ENCODE results near the gene EFTUD2. TPM values are rescaled to one million over a fixed set of nuclear protein-coding genes. Genes with fewer than 3 reads are reported as not detected.

Gene EFTUD2
- total RNA-seq, 2 donors from 2014 or later = 192 to 232 TPM

- peaks cover 7 to 15% of the 10 kb centered on the region in 2 donors for H3K27me3 Mint-ChIP-seq
- no peak overlapping the region for H3K4me3 Mint-ChIP-seq
- H3K9me3 Mint-ChIP-seq = no peaks in the 10 kb centered on the region
- no peak for DNase-seq (ENCODE audit: low spot score)
- H3K4me1 Mint-ChIP-seq (ENCODE audit: low read depth in 2 of 2) = no peaks in the 10 kb centered on the region
- no peak for ATAC-seq
- no peak overlapping the region for H3K27ac Mint-ChIP-seq
- H3K36me3 Mint-ChIP-seq = no peaks in the 10 kb centered on the region
Observed at GRCh38 chr17:44804302-44805089, 94.7 kb downstream of the EFTUD2 start.

- Mint-ChIP-seq H3K9me3 (no peaks in the 10 kb centered on the region), H3K4me1 (ENCODE audit: low read depth in 2 of 2) (no peaks in the 10 kb centered on the region)
- ATAC-seq = no peak
Observed at GRCh38 chr17:44801880-44802279, 97.4 kb downstream of the EFTUD2 start.

More at GRCh38 chr17:44801880-44802279, 97.4 kb downstream of the EFTUD2 start:
- H3K27ac Mint-ChIP-seq = no peak overlapping the region
- H3K36me3 Mint-ChIP-seq = no peaks in the 10 kb centered on the region
- peaks cover 0 to 9% of the 10 kb centered on the region in 2 donors for H3K27me3 Mint-ChIP-seq
- no peak for DNase-seq (ENCODE audit: low spot score)
- no peak overlapping the region for H3K4me3 Mint-ChIP-seq

Other genes with a start within 250 kb of the EFTUD2 start
- under 1 TPM in 1 of 2 donors, not detected in 1; 0.17 TPM for gene MEIOC, start 243.0 kb downstream of the EFTUD2 start, total RNA-seq
- 10 to 100 TPM; 27.6 to 36.0 TPM for gene CCDC43, start 209.7 kb downstream of the EFTUD2 start, total RNA-seq
- 10 to 100 TPM; 18.0 to 48.1 TPM for gene DBF4B, start 190.8 kb downstream of the EFTUD2 start, total RNA-seq
- gene ADAM11, start 140.5 kb downstream of the EFTUD2 start, total RNA-seq = under 1 TPM; 0.31 to 0.53 TPM
- 1 to 10 TPM; 1.4 to 2.5 TPM for gene GJC1, start 69.2 kb downstream of the EFTUD2 start, total RNA-seq
- not detected for gene HIGD1B, start 51.6 kb downstream of the EFTUD2 start, total RNA-seq
- not detected for gene GFAP, start 16.1 kb upstream of the EFTUD2 start, total RNA-seq
- 100 to 1,000 TPM in 1 of 2 donors, 10 to 100 TPM in 1; 26.5 to 100 TPM for gene KIF18B, start 48.3 kb upstream of the EFTUD2 start, total RNA-seq
- not detected for gene C1QL1, start 68.9 kb upstream of the EFTUD2 start, total RNA-seq
- gene DCAKD, start 152.2 kb upstream of the EFTUD2 start, total RNA-seq = 10 to 100 TPM; 17.9 to 36.4 TPM
- gene NMT1, start 161.9 kb upstream of the EFTUD2 start, total RNA-seq = 100 to 1,000 TPM; 147 to 161 TPM
- 1 to 10 TPM; 2.7 to 5.9 TPM for gene PLCD3, start 233.1 kb upstream of the EFTUD2 start, total RNA-seq
- 10 to 100 TPM in 1 of 2 donors, 1 to 10 TPM in 1; 8.3 to 14.8 TPM for gene ACBD4, start 236.2 kb upstream of the EFTUD2 start, total RNA-seq
- 10 to 100 TPM; 48.0 to 66.9 TPM for gene HEXIM1, start 249.0 kb upstream of the EFTUD2 start, total RNA-seq

All from natural killer cell treated with Interleukin-12 subunit alpha and Interleukin-12 subunit beta and Interleukin-15 and Interleukin-18, amount 100 ng/mL, for 72 hours (primary cell).